Neural progenitor cell (in vitro differentiated cells): ENCODE results near the gene LRRTM4. TPM values are rescaled to one million over a fixed set of nuclear protein-coding genes. Genes with fewer than 3 reads are reported as not detected.

Source experiments
- DNase-seq: peaks from one replicate; pipeline ENCODE4 v3.0.0-alpha.2; 2016; ENCODE audit warnings: low spot score
- H2AFZ ChIP-seq: fragments of 200-600 bp; sonication (generic); replicated peaks from 2 replicates; pipeline ENCODE4 v1.6.1; 2016; ENCODE audit warnings: antibody characterized with exemption
- H3F3A ChIP-seq: fragments of 200-600 bp; sonication (generic); 2 replicates; pipeline ENCODE4 v1.6.1; 2016; ENCODE audit warnings: antibody characterized with exemption, low read depth
- H3K27ac ChIP-seq: fragments of 200-600 bp; sonication (generic); 2 replicates; pipeline ENCODE4 v1.5.1; 2016; ENCODE audit warnings: mild to moderate bottlenecking
- H3K27me3 ChIP-seq: fragments of 200-600 bp; sonication (generic); 2 replicates; pipeline ENCODE4 v1.6.1; 2016; ENCODE audit warnings: mild to moderate bottlenecking, moderate library complexity
- H3K36me3 ChIP-seq: fragments of 200-600 bp; sonication (generic); 2 replicates; pipeline ENCODE4 v1.5.1; 2016
- H3K4me1 ChIP-seq: fragments of 200-600 bp; sonication (generic); 2 replicates; pipeline ENCODE4 v1.6.1; 2016; ENCODE audit warnings: mixed run types
- H3K4me2 ChIP-seq: fragments of 200-600 bp; sonication (generic); 2 replicates; pipeline ENCODE4 v1.6.1; 2016
- H3K4me3 ChIP-seq: fragments of 200-600 bp; sonication (generic); 2 replicates; pipeline ENCODE4 v1.5.1; 2016
- H3K79me2 ChIP-seq: fragments of 200-600 bp; sonication (generic); 2 replicates; pipeline ENCODE4 v1.6.1; 2016; ENCODE audit warnings: low read depth
- H3K9ac ChIP-seq: fragments of 200-600 bp; sonication (generic); 2 replicates; pipeline ENCODE4 v1.6.1; 2016
- H3K9me3 ChIP-seq: fragments of 200-600 bp; sonication (generic); 2 replicates; pipeline ENCODE4 v1.5.1; 2016; ENCODE audit warnings: low read depth
- H4K20me1 ChIP-seq: fragments of 200-600 bp; sonication (generic); 2 replicates; pipeline ENCODE4 v1.6.1; 2016; ENCODE audit warnings: low read depth
- H3K27ac Mint-ChIP-seq: 3 replicates; pipeline ENCODE4 v1.8.0; 2021; ENCODE audit warnings: mixed read lengths
- H3K27me3 Mint-ChIP-seq: 2 replicates; pipeline ENCODE4 v1.8.0; 2022; ENCODE audit warnings: low read depth, mild to moderate bottlenecking, inconsistent platforms, moderate library complexity, mixed read lengths; ENCODE audit not compliant: insufficient read depth
- H3K36me3 Mint-ChIP-seq: 3 replicates; pipeline ENCODE4 v1.8.0; 2021; ENCODE audit warnings: mixed read lengths
- H3K4me1 Mint-ChIP-seq: 3 replicates; pipeline ENCODE4 v1.8.0; 2021; ENCODE audit warnings: mixed read lengths
- H3K4me3 Mint-ChIP-seq: 3 replicates; pipeline ENCODE4 v1.8.0; 2021; ENCODE audit warnings: mild to moderate bottlenecking, moderate library complexity, mixed read lengths
- H3K9me3 Mint-ChIP-seq: 3 replicates; pipeline ENCODE4 v1.8.0; 2020; ENCODE audit warnings: mixed read lengths
- EZH2 ChIP-seq: fragments of 200-600 bp; sonication (generic); IDR thresholded peaks from 2 replicates; pipeline ENCODE4 v1.6.1; 2017; ENCODE audit warnings: antibody characterized with exemption, mild to moderate bottlenecking, moderate library complexity
- EZH2phosphoT487 ChIP-seq: fragments of 200-600 bp; sonication (generic); IDR thresholded peaks from 2 replicates; pipeline ENCODE4 v1.6.1; 2017; ENCODE audit warnings: antibody characterized with exemption
- total RNA-seq: library from RNA; depleted of rRNA; stranded (reverse); fragments of >200 nt; gene quantifications from 2 replicates; pipeline ENCODE4 v1.2.3, GENCODE V29; 2015; ENCODE audit warnings: low replicate concordance
- TF ChIP-seq, protein P1 (sequence below): fragments of 200-600 bp; sonication (generic); IDR thresholded peaks from 2 replicates; pipeline ENCODE4 v1.5.1; 2017; ENCODE audit warnings: antibody characterized with exemption, mild to moderate bottlenecking

The LRRTM4 gene
- total RNA-seq, 1 donor from 2014 or later, result 20.4 TPM

DNA sequence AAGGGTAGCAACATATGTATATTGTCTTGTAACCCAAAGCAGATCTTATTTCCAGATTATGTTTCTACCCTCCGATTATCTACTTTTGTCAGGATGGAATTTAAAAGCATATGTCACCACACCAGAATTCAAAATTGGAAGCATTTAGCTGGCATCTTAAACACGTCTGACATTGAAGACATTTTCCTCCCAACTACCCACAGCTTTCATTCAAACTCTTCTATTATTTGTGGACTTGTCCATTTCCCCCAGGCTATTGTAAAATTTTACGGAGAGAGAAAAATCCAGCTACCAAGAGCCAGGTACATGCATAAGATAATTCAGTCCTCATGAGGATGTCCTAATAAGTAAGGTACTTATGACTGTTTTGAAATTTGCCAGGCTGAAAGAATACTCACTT, 659.3 kb downstream of the LRRTM4 start:
- no peaks in the 10 kb centered on the region for H3K27me3 Mint-ChIP-seq
- Histone ChIP-seq H3K27ac (no peak overlapping the region), H3K9ac (no peak overlapping the region), H3F3A (no peaks in the 10 kb centered on the region), H2AFZ (no peak overlapping the region), H4K20me1 (no peaks in the 10 kb centered on the region), H3K4me2 (no peak overlapping the region), H3K9me3 (no peaks in the 10 kb centered on the region), H3K27me3 (no peaks in the 10 kb centered on the region), H3K4me1 (no peaks in the 10 kb centered on the region), H3K4me3 (no peak overlapping the region), H3K79me2 (no peaks in the 10 kb centered on the region), H3K36me3 (no peaks in the 10 kb centered on the region)
- TF ChIP-seq, protein P1, sequence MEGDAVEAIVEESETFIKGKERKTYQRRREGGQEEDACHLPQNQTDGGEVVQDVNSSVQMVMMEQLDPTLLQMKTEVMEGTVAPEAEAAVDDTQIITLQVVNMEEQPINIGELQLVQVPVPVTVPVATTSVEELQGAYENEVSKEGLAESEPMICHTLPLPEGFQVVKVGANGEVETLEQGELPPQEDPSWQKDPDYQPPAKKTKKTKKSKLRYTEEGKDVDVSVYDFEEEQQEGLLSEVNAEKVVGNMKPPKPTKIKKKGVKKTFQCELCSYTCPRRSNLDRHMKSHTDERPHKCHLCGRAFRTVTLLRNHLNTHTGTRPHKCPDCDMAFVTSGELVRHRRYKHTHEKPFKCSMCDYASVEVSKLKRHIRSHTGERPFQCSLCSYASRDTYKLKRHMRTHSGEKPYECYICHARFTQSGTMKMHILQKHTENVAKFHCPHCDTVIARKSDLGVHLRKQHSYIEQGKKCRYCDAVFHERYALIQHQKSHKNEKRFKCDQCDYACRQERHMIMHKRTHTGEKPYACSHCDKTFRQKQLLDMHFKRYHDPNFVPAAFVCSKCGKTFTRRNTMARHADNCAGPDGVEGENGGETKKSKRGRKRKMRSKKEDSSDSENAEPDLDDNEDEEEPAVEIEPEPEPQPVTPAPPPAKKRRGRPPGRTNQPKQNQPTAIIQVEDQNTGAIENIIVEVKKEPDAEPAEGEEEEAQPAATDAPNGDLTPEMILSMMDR, result no peak
- TF ChIP-seq EZH2, result no peak
- H3K9me3 Mint-ChIP-seq, result no peaks in the 10 kb centered on the region
- H3K4me1 Mint-ChIP-seq, result no peaks in the 10 kb centered on the region
- no peaks in the 10 kb centered on the region for H3K36me3 Mint-ChIP-seq
- DNase-seq, result no peak
- H3K4me3 Mint-ChIP-seq, result no peak overlapping the region
- H3K27ac Mint-ChIP-seq, result no peak overlapping the region

DNA sequence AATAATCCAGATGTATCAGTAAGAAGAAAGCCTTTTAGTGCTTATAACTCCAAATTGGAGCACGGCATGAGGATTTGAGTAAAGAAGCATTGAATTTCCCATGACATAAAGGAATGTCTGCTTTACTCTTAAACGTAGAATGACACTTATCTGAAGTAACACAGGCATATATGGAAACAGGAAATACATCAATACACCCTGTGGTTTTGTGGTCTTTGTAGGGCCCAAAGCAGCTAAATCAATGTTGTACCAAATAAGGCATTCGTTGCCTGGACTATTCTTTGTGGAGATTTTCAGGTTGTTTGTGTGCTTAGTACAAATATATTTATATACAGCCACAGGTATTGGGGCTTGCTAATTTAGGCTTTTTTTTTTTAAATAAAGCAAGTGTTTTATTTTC, 660.5 kb downstream of the LRRTM4 start:
- TF ChIP-seq, protein P1, result no peak
- TF ChIP-seq EZH2phosphoT487 (no peak), EZH2 (no peak)
- no peaks in the 10 kb centered on the region for H3F3A ChIP-seq
- H3K27ac ChIP-seq, result no peak overlapping the region
- H4K20me1 ChIP-seq, result no peaks in the 10 kb centered on the region
- H3K4me2 ChIP-seq, result no peak overlapping the region
- no peak overlapping the region for H3K27ac Mint-ChIP-seq
- H3K27me3 ChIP-seq, result no peaks in the 10 kb centered on the region
- no peaks in the 10 kb centered on the region for H3K4me1 Mint-ChIP-seq
- H3K9me3 Mint-ChIP-seq, result no peaks in the 10 kb centered on the region
- DNase-seq, result no peak
- no peaks in the 10 kb centered on the region for H3K79me2 ChIP-seq
- H3K9ac ChIP-seq, result no peak overlapping the region
- no peak overlapping the region for H2AFZ ChIP-seq
- H3K4me1 ChIP-seq, result no peaks in the 10 kb centered on the region
- H3K4me3 Mint-ChIP-seq, result no peak overlapping the region
- H3K4me3 ChIP-seq, result no peak overlapping the region
- H3K36me3 Mint-ChIP-seq, result no peaks in the 10 kb centered on the region
- no peaks in the 10 kb centered on the region for H3K36me3 ChIP-seq
- no peaks in the 10 kb centered on the region for H3K27me3 Mint-ChIP-seq
- no peaks in the 10 kb centered on the region for H3K9me3 ChIP-seq

DNA sequence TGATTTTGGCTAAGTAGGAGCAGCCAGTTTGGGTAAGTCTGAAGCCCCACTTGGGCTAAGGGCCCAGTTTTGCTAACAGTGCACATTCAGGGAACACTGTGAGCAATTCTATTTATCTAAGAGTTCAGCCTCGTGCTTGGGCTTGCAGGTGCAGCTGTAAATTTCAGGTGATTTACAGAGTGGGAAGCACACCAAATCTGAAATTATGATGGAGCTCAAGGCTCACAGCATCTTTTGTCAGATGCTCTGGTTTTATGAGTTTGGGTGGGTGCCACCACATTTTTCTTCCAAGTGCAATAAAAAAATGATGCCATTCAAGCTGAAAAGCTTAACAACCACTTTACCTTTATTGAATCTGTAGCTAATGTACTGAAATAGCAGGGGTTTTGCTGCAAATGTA, 671.2 kb downstream of the LRRTM4 start:
- TF ChIP-seq, protein P1, result no peak
- no peak for TF ChIP-seq EZH2
- TF ChIP-seq EZH2phosphoT487, result no peak

DNA sequence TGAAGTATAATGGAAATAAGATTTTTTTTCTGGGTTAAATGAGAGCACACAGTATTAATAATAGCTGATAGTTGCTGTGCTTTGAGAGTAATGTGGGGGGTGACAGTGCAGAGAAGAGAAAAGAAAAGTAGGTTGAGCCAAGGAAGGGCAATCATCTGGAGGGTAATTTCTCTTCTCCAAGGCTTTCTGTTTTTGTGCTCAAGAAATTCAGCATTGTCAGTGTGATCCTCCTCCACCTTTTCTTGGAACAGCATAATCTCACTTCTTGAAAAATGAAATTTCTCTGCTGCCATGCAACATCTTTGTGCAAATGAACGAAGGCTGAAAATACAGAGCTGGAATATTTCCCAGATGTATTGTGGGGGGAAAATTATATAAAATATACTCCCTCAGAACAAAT, 673.1 kb downstream of the LRRTM4 start:
- Mint-ChIP-seq H3K27me3 (no peaks in the 10 kb centered on the region), H3K36me3 (no peaks in the 10 kb centered on the region), H3K4me3 (no peak overlapping the region), H3K27ac (no peak overlapping the region), H3K9me3 (no peaks in the 10 kb centered on the region), H3K4me1 (no peaks in the 10 kb centered on the region)
- H3K79me2 ChIP-seq, result no peaks in the 10 kb centered on the region
- no peak overlapping the region for H3K27ac ChIP-seq
- TF ChIP-seq, protein P1, result no peak
- TF ChIP-seq EZH2 (no peak), EZH2phosphoT487 (no peak)
- DNase-seq, result no peak
- H3K9ac ChIP-seq, result no peak overlapping the region
- H3K4me1 ChIP-seq, result no peaks in the 10 kb centered on the region
- no peaks in the 10 kb centered on the region for H3F3A ChIP-seq
- no peaks in the 10 kb centered on the region for H4K20me1 ChIP-seq
- H3K27me3 ChIP-seq, result no peaks in the 10 kb centered on the region
- H3K4me3 ChIP-seq, result no peak overlapping the region
- no peak overlapping the region for H3K4me2 ChIP-seq
- no peaks in the 10 kb centered on the region for H3K36me3 ChIP-seq
- H3K9me3 ChIP-seq, result no peaks in the 10 kb centered on the region
- H2AFZ ChIP-seq, result no peak overlapping the region

More for the DNA sequence above, 671.2 kb downstream of the LRRTM4 start:
- H3K27me3 ChIP-seq, result no peaks in the 10 kb centered on the region
- no peak overlapping the region for H2AFZ ChIP-seq
- H3K4me3 Mint-ChIP-seq, result no peak overlapping the region
- H3K9me3 Mint-ChIP-seq, result no peaks in the 10 kb centered on the region
- no peaks in the 10 kb centered on the region for H3K36me3 ChIP-seq
- no peaks in the 10 kb centered on the region for H3K36me3 Mint-ChIP-seq
- no peak overlapping the region for H3K27ac Mint-ChIP-seq
- H3K9ac ChIP-seq, result no peak overlapping the region
- H3K27ac ChIP-seq, result no peak overlapping the region
- H4K20me1 ChIP-seq, result no peaks in the 10 kb centered on the region
- no peak overlapping the region for H3K4me3 ChIP-seq
- no peaks in the 10 kb centered on the region for H3K4me1 Mint-ChIP-seq
- no peak overlapping the region for H3K4me2 ChIP-seq
- H3K4me1 ChIP-seq, result no peaks in the 10 kb centered on the region
- no peak for DNase-seq
- no peaks in the 10 kb centered on the region for H3F3A ChIP-seq
- H3K79me2 ChIP-seq, result no peaks in the 10 kb centered on the region
- no peaks in the 10 kb centered on the region for H3K27me3 Mint-ChIP-seq
- no peaks in the 10 kb centered on the region for H3K9me3 ChIP-seq
